IMR-90 (cell line): Measurements from ENCODE around the gene DISC1. TPM values are rescaled to one million over a fixed set of nuclear protein-coding genes. Genes with fewer than 3 reads are reported as not detected.

Experiments
- ATAC-seq: fragments of 200-7000 bp; cut with Tn5 transposase; 2 replicates; pipeline ENCODE4 v1.9.1; 2020; ENCODE audit warnings: low read depth, mild to moderate bottlenecking, moderate library complexity
- BruUV-seq: library from RNA; stranded (reverse); fragments of 400-500 nt; replicated peaks from 2 replicates; lab custom pipeline; 2021; lab: Mats Ljungman, UMichigan
- CTCF ChIA-PET: fragments of 300-600 bp; formaldehyde crosslinking; extraction: SDS; loops from one replicate; lab custom pipeline; 2021; ENCODE audit warnings: antibody characterized with exemption; lab: Yijun Ruan, JAX
- POLR2A ChIA-PET: fragments of 300-600 bp; sonication (Branson Sonifier 250); formaldehyde crosslinking; loops from one replicate; lab custom pipeline; 2022; ENCODE audit warnings: antibody characterized with exemption; ENCODE audit not compliant: unreplicated experiment; lab: Charles Lee
- DNase-seq: peaks from one replicate; pipeline ENCODE4 v3.0.0; 2013
- H2AFZ ChIP-seq: replicated peaks from 2 replicates; pipeline ENCODE3; 2013; ENCODE audit warnings: low read length, mild to moderate bottlenecking; ENCODE audit not compliant: poor library complexity
- H2AK5ac ChIP-seq: 2 replicates; pipeline ENCODE4 v1.6.1; 2013; ENCODE audit warnings: low read depth, low read length, inconsistent platforms
- H2AK9ac ChIP-seq: replicated peaks from 2 replicates; pipeline ENCODE3; 2013; ENCODE audit warnings: mild to moderate bottlenecking, low read depth, low read length, moderate library complexity; ENCODE audit not compliant: poor library complexity
- H2BK120ac ChIP-seq: 2 replicates; pipeline ENCODE4 v1.6.1; 2013; ENCODE audit warnings: low read depth, low read length, inconsistent platforms
- H2BK15ac ChIP-seq: 3 replicates; pipeline ENCODE4 v1.6.1; 2013; ENCODE audit warnings: low read depth, low read length, inconsistent platforms
- H2BK20ac ChIP-seq: 2 replicates; pipeline ENCODE4 v1.6.1; 2013; ENCODE audit warnings: low read depth, mild to moderate bottlenecking, inconsistent platforms, low read length, moderate library complexity
- H2BK5ac ChIP-seq: 2 replicates; pipeline ENCODE4 v1.6.1; 2013; ENCODE audit warnings: mild to moderate bottlenecking, low read depth, low read length, inconsistent platforms; ENCODE audit not compliant: poor library complexity, severe bottlenecking
- H3K14ac ChIP-seq: replicated peaks from 2 replicates; pipeline ENCODE4 v1.6.1; 2013; ENCODE audit warnings: low read depth, low read length, inconsistent platforms
- H3K18ac ChIP-seq: 2 replicates; pipeline ENCODE4 v1.6.1; 2013; ENCODE audit warnings: low read depth, low read length, control low read depth
- H3K23ac ChIP-seq: 2 replicates; pipeline ENCODE4 v1.6.1; 2013; ENCODE audit warnings: low read depth, low read length, inconsistent platforms
- H3K27ac ChIP-seq: 2 replicates; pipeline ENCODE4 v1.5.1; 2013; ENCODE audit warnings: mild to moderate bottlenecking, control low read depth, low read length; ENCODE audit not compliant: insufficient read depth
- H3K27me3 ChIP-seq: 2 replicates; pipeline ENCODE4 v1.6.1; 2013; ENCODE audit warnings: low read length; ENCODE audit not compliant: control insufficient read depth, insufficient read depth
- H3K36me3 ChIP-seq: 2 replicates; pipeline ENCODE4 v1.6.1; 2013; ENCODE audit warnings: low read length, mixed read lengths; ENCODE audit not compliant: control insufficient read depth, insufficient read depth
- H3K4ac ChIP-seq: 2 replicates; pipeline ENCODE4 v1.6.1; 2013; ENCODE audit warnings: low read depth, low read length, inconsistent platforms
- H3K4me1 ChIP-seq: 2 replicates; pipeline ENCODE4 v1.6.1; 2013; ENCODE audit warnings: low read length, mixed read lengths; ENCODE audit not compliant: control insufficient read depth, insufficient read depth
- H3K4me2 ChIP-seq: 2 replicates; pipeline ENCODE4 v1.6.1; 2013; ENCODE audit warnings: low read depth, mild to moderate bottlenecking, control low read depth, low read length, moderate library complexity
- H3K4me3 ChIP-seq: 2 replicates; pipeline ENCODE4 v1.5.1; 2013; ENCODE audit warnings: low read depth, mild to moderate bottlenecking, control low read depth, low read length, moderate library complexity; ENCODE audit not compliant: insufficient read depth
- H3K56ac ChIP-seq: 2 replicates; pipeline ENCODE4 v1.6.1; 2013; ENCODE audit warnings: low read length, inconsistent platforms; ENCODE audit not compliant: insufficient read depth; ENCODE audit errors: extremely low read depth
- H3K79me1 ChIP-seq, 2 experiments: 2 replicates each; pipeline ENCODE4 v1.6.1; 2013; ENCODE audit warnings: low read length in 2 of 2, inconsistent platforms in 1 of 2, low read depth in 1 of 2
- H3K9ac ChIP-seq: 2 replicates; pipeline ENCODE4 v1.6.1; 2013; ENCODE audit warnings: low read depth, low read length, control low read depth
- H3K9me1 ChIP-seq: 2 replicates; pipeline ENCODE4 v1.6.1; 2013; ENCODE audit warnings: low read length, inconsistent platforms; ENCODE audit not compliant: insufficient read depth
- H3K9me3 ChIP-seq: 2 replicates; pipeline ENCODE4 v1.6.1; 2013; ENCODE audit warnings: low read length; ENCODE audit not compliant: control insufficient read depth, insufficient read depth
- H4K20me1 ChIP-seq: 2 replicates; pipeline ENCODE4 v1.6.1; 2013; ENCODE audit warnings: low read length, inconsistent platforms; ENCODE audit not compliant: insufficient read depth
- H4K5ac ChIP-seq: 2 replicates; pipeline ENCODE4 v1.6.1; 2013; ENCODE audit warnings: mild to moderate bottlenecking, low read depth, low read length, control low read depth
- H4K8ac ChIP-seq, 2 experiments: 2 replicates each; pipeline ENCODE4 v1.6.1; 2013; ENCODE audit warnings: low read depth in 2 of 2, low read length in 2 of 2, control low read depth in 1 of 2, inconsistent platforms in 1 of 2
- H4K91ac ChIP-seq: 2 replicates; pipeline ENCODE4 v1.6.1; 2013; ENCODE audit warnings: low read depth, low read length, inconsistent platforms; ENCODE audit not compliant: insufficient read depth
- CEBPB ChIP-seq: IDR thresholded peaks from 2 replicates; pipeline ENCODE4 v1.6.1; 2012; ENCODE audit warnings: low read depth, low read length, improper control_type of control experiment
- CHD1 ChIP-seq: IDR thresholded peaks from 2 replicates; pipeline ENCODE4 v1.6.1; 2012; ENCODE audit warnings: low read depth, low read length, improper control_type of control experiment
- ELK1 ChIP-seq: fragments of 150-350 bp; IDR thresholded peaks from 2 replicates; pipeline ENCODE4 v1.6.1; 2016; ENCODE audit warnings: low read depth, mild to moderate bottlenecking, low read length, moderate library complexity, borderline replicate concordance
- MAZ ChIP-seq: IDR thresholded peaks from 2 replicates; pipeline ENCODE4 v1.6.1; 2012; ENCODE audit warnings: low read depth, mild to moderate bottlenecking, low read length, improper control_type of control experiment, moderate library complexity, borderline replicate concordance
- NFE2L2 ChIP-seq: fragments of 150-350 bp; IDR thresholded peaks from 2 replicates; pipeline ENCODE4 v1.6.1; 2016; ENCODE audit warnings: low read depth, mild to moderate bottlenecking, low read length
- POLR2A ChIP-seq: IDR thresholded peaks from 2 replicates; pipeline ENCODE4 v1.6.1; 2012; ENCODE audit warnings: mild to moderate bottlenecking, low read depth, low read length
- RCOR1 ChIP-seq: IDR thresholded peaks from 2 replicates; pipeline ENCODE4 v1.6.1; 2012; ENCODE audit warnings: mild to moderate bottlenecking, low read length, improper control_type of control experiment; ENCODE audit not compliant: insufficient replicate concordance
- SMC3 ChIP-seq: fragments of 150-350 bp; IDR thresholded peaks from 2 replicates; pipeline ENCODE4 v1.6.1; 2016; ENCODE audit warnings: low read depth, mild to moderate bottlenecking, antibody characterized with exemption, low read length, moderate library complexity
- WGBS, 2 experiments: methylation state at CpG; one replicate each; pipeline versions ENCODE4 v1.1.5 to v1.1.7; 2013; ENCODE audit warnings: missing lambda C conversion rate in 2 of 2; ENCODE audit not compliant: insufficient read length in 1 of 2; ENCODE audit errors: extremely low coverage in 2 of 2; 5-methylcytosine and 5-hydroxymethylcytosine counted together
- dilution Hi-C: fragments of 300-500 bp; cut with HindIII; formaldehyde crosslinking; loops from one replicate; pipeline ENCODE4 v1.14.3; 2018; ENCODE audit warnings: low sequenced_read_pairs; ENCODE audit not compliant: unreplicated experiment
- in situ Hi-C: fragments of 300-500 bp; cut with MboI; formaldehyde crosslinking; loops from 3 replicates; pipeline ENCODE4 v1.14.3; 2019; ENCODE audit warnings: low sequenced_read_pairs, inconsistent platforms, mixed read lengths
- intact Hi-C: fragments of 100-400 bp; cut with micrococcal nuclease; formaldehyde crosslinking; loops from 2 replicates; pipeline ENCODE4 v1.10.0; 2022
- polyA plus RNA-seq, 3 experiments: library from polyadenylated mRNA; depleted of rRNA; stranded (reverse); fragments of >200 nt; gene quantifications; 2 replicates each; pipeline ENCODE4 v1.2.3, GENCODE V29; 2012; ENCODE audit warnings: low replicate concordance in 1 of 3
- total RNA-seq: library from RNA; depleted of rRNA; stranded (reverse); fragments of >200 nt; gene quantifications from 2 replicates; pipeline ENCODE4 v1.2.3, GENCODE V29; 2012

Gene DISC1
- total and polyA plus RNA-seq, 2 of the 4 experiments (the other 2 are of a cell fraction): 2.2 to 7.0 TPM

- dilution Hi-C loops: no loop called here
- no peak for ATAC-seq
Measured at GRCh38 chr1:231849981-231850380, 223.4 kb downstream of the DISC1 start.

More at GRCh38 chr1:231849981-231850380, 223.4 kb downstream of the DISC1 start:
- Histone ChIP-seq H3K56ac (no peak overlapping the region), H3K9me1 (peaks cover 13% of the 10 kb centered on the region), H4K20me1 (no peaks in the 10 kb centered on the region), H2BK120ac (no peak overlapping the region), H3K18ac (no peak overlapping the region), H3K27me3 (no peaks in the 10 kb centered on the region), H3K4me3 (no peak overlapping the region), H3K9ac (no peak overlapping the region), H3K27ac (no peak overlapping the region), H3K23ac (no peak overlapping the region), H2AK9ac (no peak overlapping the region), H2BK20ac (no peak overlapping the region), H3K9me3 (no peaks in the 10 kb centered on the region), H3K14ac (no peak overlapping the region), H4K8ac (no peak overlapping the region), H3K36me3 (no peaks in the 10 kb centered on the region; the same call in 1 of the 2 replicates), H2AFZ (no peak overlapping the region), H3K4ac (no peak overlapping the region), H4K5ac (no peak overlapping the region), H3K4me2 (no peak overlapping the region), H2BK5ac (no peak overlapping the region), H2BK15ac (no peak overlapping the region), H3K79me1 (peaks cover 0 to 6% of the 10 kb centered on the region in 2 experiments; a peak in 2 of 4 replicates), H2AK5ac (no peak overlapping the region), H3K4me1 (peaks cover 10% of the 10 kb centered on the region), H4K91ac (no peak overlapping the region)
- TF ChIP-seq CHD1: no peak
- no peak for TF ChIP-seq POLR2A
- TF ChIP-seq RCOR1: no peak
- TF ChIP-seq SMC3: no peak
- no peak for TF ChIP-seq MAZ
- no peak for TF ChIP-seq NFE2L2
- TF ChIP-seq CEBPB: no peak
- TF ChIP-seq ELK1: no peak
- BruUV-seq: no TSS peak
- intact Hi-C loops: no loop called here
- ChIA-PET CTCF (no interaction called here), POLR2A (no interaction called here)
- in situ Hi-C loops: no loop called here
- no peak for DNase-seq
- no CpG with 5 or more reads among the region's 5 CpGs for WGBS, 2 experiments
